GM12878 (cell line): ENCODE results near the gene PSAP. TPM values are rescaled to one million over a fixed set of nuclear protein-coding genes. Genes with fewer than 3 reads are reported as not detected.
"Not testable (repeated sequence)": the region's sequence is repeated elsewhere in the genome, so short reads cannot be mapped to it uniquely, and the experiment has no call there.

Source experiments
- ATAC-seq: fragments of 200-7000 bp; cut with Tn5 transposase; 3 replicates; pipeline ENCODE4 v1.9.1; 2020; ENCODE audit warnings: mild to moderate bottlenecking, moderate library complexity
- BruUV-seq: library from RNA; stranded (reverse); fragments of 400-500 nt; replicated peaks from 2 replicates; lab custom pipeline; 2021; lab: Mats Ljungman, UMichigan
- CTCF ChIA-PET: fragments of 300-600 bp; sonication (Branson Sonifier 250); formaldehyde crosslinking; extraction: SDS; loops from one replicate; lab custom pipeline; 2021; ENCODE audit warnings: inconsistent platforms; lab: Yijun Ruan, JAX
- POLR2A ChIA-PET: fragments of 350-600 bp; formaldehyde crosslinking; extraction: SDS; loops from one replicate; lab custom pipeline; 2021; ENCODE audit warnings: inconsistent platforms; lab: Charles Lee
- RAD21 ChIA-PET: fragments of 300-600 bp; sonication (Branson Sonifier 250); formaldehyde crosslinking; loops from one replicate; lab custom pipeline; 2023; ENCODE audit warnings: antibody characterized with exemption; ENCODE audit not compliant: unreplicated experiment; lab: Charles Lee
- SMC1A ChIA-PET: fragments of 300-600 bp; sonication (Branson Sonifier 250); formaldehyde crosslinking; loops from one replicate; lab custom pipeline; 2023; ENCODE audit not compliant: unreplicated experiment, uncharacterized antibody; lab: Charles Lee
- DNase-seq: peaks from one replicate; pipeline ENCODE4 v3.0.0-alpha.2; 2011; ENCODE audit warnings: low read depth, low spot score
- FAIRE-seq: peaks from 3 replicates; lab custom pipeline; 2011; peaks lifted over from hg19 to GRCh38; lab: Jason Lieb, UNC
- H2AFZ ChIP-seq: 2 replicates; pipeline ENCODE4 v1.6.0; 2011; ENCODE audit warnings: low read depth, low read length, control low read depth; ENCODE audit not compliant: control insufficient read depth
- H3K27ac ChIP-seq: 2 replicates; pipeline ENCODE4 v1.5.1; 2011; ENCODE audit warnings: control low read depth; ENCODE audit not compliant: control insufficient read depth, insufficient read depth
- H3K27me3 ChIP-seq, 2 experiments: replicated peaks in 1 of 2; 2 replicates each; pipeline versions ENCODE4 v1.6.0 to v1.6.1; 2011; ENCODE audit warnings: low read length in 1 of 2; ENCODE audit not compliant: control insufficient read depth in 2 of 2, insufficient read depth in 2 of 2
- H3K36me3 ChIP-seq, 2 experiments: 2 replicates each; pipeline ENCODE4 v1.5.1; 2011; ENCODE audit warnings: low read length in 1 of 2; ENCODE audit not compliant: control insufficient read depth in 2 of 2, insufficient read depth in 2 of 2
- H3K4me1 ChIP-seq: 2 replicates; pipeline ENCODE4 v1.6.1; 2011; ENCODE audit warnings: mild to moderate bottlenecking, low read length, moderate library complexity, mixed read lengths; ENCODE audit not compliant: control insufficient read depth, insufficient read depth
- H3K4me2 ChIP-seq: 2 replicates; pipeline ENCODE4 v1.6.0; 2011; ENCODE audit warnings: control low read depth; ENCODE audit not compliant: control insufficient read depth, insufficient read depth
- H3K4me3 ChIP-seq: fragments of 200-600 bp; sonication (generic); 2 replicates; pipeline ENCODE4 v1.5.1; 2016
- H3K79me2 ChIP-seq: 2 replicates; pipeline ENCODE4 v1.6.0; 2011; ENCODE audit warnings: low read length; ENCODE audit not compliant: control insufficient read depth, insufficient read depth
- H3K9ac ChIP-seq: 2 replicates; pipeline ENCODE4 v1.8.0; 2011; ENCODE audit warnings: low read length, control low read depth, mixed read lengths; ENCODE audit not compliant: control insufficient read depth, insufficient read depth
- H3K9me3 ChIP-seq: replicated peaks from 3 replicates; pipeline ENCODE4 v1.5.1; 2011; ENCODE audit warnings: mild to moderate bottlenecking, low read length; ENCODE audit not compliant: control insufficient read depth, insufficient read depth
- H4K20me1 ChIP-seq: 2 replicates; pipeline ENCODE4 v1.6.0; 2011; ENCODE audit not compliant: control insufficient read depth, insufficient read depth
- BHLHE40 ChIP-seq, 2 experiments: fragments of 450-650 bp in 1 of 2; IDR thresholded peaks; 2 replicates each; pipeline ENCODE4 v1.6.1; 2011 to 2017; ENCODE audit warnings: low read depth in 2 of 2, borderline replicate concordance in 1 of 2, improper control_type of control experiment in 1 of 2, low read length in 1 of 2, mild to moderate bottlenecking in 1 of 2
- IKZF2 ChIP-seq, 2 experiments: fragments of 450-650 bp; IDR thresholded peaks; 2 replicates each; pipeline ENCODE4 v1.6.1; 2017; ENCODE audit warnings: mild to moderate bottlenecking in 2 of 2, moderate library complexity in 2 of 2
- MEF2A ChIP-seq: IDR thresholded peaks from 2 replicates; pipeline ENCODE4 v1.6.1; 2011; ENCODE audit warnings: low read depth, mild to moderate bottlenecking, low read length, moderate library complexity; ENCODE audit not compliant: insufficient read depth
- MEF2B ChIP-seq: fragments of 450-650 bp; IDR thresholded peaks from 2 replicates; pipeline ENCODE4 v1.6.1; 2018; ENCODE audit warnings: mild to moderate bottlenecking, moderate library complexity; ENCODE audit not compliant: partially characterized antibody, poor library complexity, severe bottlenecking
- MTA2 ChIP-seq: fragments of 450-650 bp; IDR thresholded peaks from 2 replicates; pipeline ENCODE4 v1.6.1; 2016; ENCODE audit warnings: low read depth, mild to moderate bottlenecking, moderate library complexity
- NBN ChIP-seq: fragments of 450-650 bp; IDR thresholded peaks from 2 replicates; pipeline ENCODE4 v1.6.1; 2016
- NR2F1 ChIP-seq: fragments of 450-650 bp; conservative IDR thresholded peaks from 2 replicates; pipeline ENCODE4 v1.6.1; 2017; ENCODE audit warnings: mild to moderate bottlenecking
- RAD51 ChIP-seq: fragments of 450-650 bp; IDR thresholded peaks from 2 replicates; pipeline ENCODE4 v1.6.1; 2016; ENCODE audit warnings: moderate library complexity, mild to moderate bottlenecking, inconsistent platforms
- RELB ChIP-seq: fragments of 450-650 bp; IDR thresholded peaks from 2 replicates; pipeline ENCODE4 v1.6.1; 2017; ENCODE audit warnings: low read depth, mild to moderate bottlenecking, moderate library complexity
- RUNX3 ChIP-seq: IDR thresholded peaks from 2 replicates; pipeline ENCODE4 v1.6.1; 2012; ENCODE audit warnings: low read length, inconsistent platforms
- ZBTB40 ChIP-seq: fragments of 450-650 bp; IDR thresholded peaks from 2 replicates; pipeline ENCODE4 v1.6.1; 2016; ENCODE audit warnings: mild to moderate bottlenecking, moderate library complexity, borderline replicate concordance
- ZNF217 ChIP-seq: fragments of 450-650 bp; IDR thresholded peaks from 2 replicates; pipeline ENCODE4 v1.6.1; 2017; ENCODE audit warnings: antibody characterized with exemption, mild to moderate bottlenecking
- WGBS: methylation state at CpG from one replicate; pipeline ENCODE4 v1.1.6; 2016; ENCODE audit warnings: low lambda C conversion rate; ENCODE audit not compliant: insufficient replicate concordance, insufficient coverage; ENCODE audit errors: missing lambda C conversion rate; 5-methylcytosine and 5-hydroxymethylcytosine counted together
- in situ Hi-C: fragments of 300-500 bp; cut with MboI; formaldehyde crosslinking; loops from 9 replicates; pipeline ENCODE4 v1.14.3; 2018; ENCODE audit warnings: mixed read lengths
- intact Hi-C: fragments of 100-400 bp; cut with micrococcal nuclease; formaldehyde crosslinking; loops from one replicate; pipeline ENCODE4 v1.14.2; 2022; ENCODE audit not compliant: unreplicated experiment
- polyA plus RNA-seq, 11 experiments: library from polyadenylated mRNA; depleted of rRNA in 4 of 11; unstranded in 6 of 11; stranded (reverse) in 5 of 11; fragments of >200 nt; fragmentation: Nextera tagmentation in 4 of 11; fragmentation: Illumina TruSeq in 1 of 11; extraction: Ambion mirVana in 4 of 11; extraction: Trizol in 1 of 11; gene quantifications; 1 replicate in 1 of 11; 2 replicates in 10 of 11; pipeline versions ENCODE4 v1.2.1 to v1.2.3, GENCODE V29; 2011 to 2016; ENCODE audit warnings: inconsistent platforms in 2 of 11, missing spikeins in 2 of 11, low read depth in 1 of 11
- total RNA-seq, 4 experiments: library from RNA; depleted of rRNA in 3 of 4; stranded (reverse); fragments of >200 nt in 3 of 4; fragmentation: Illumina TruSeq in 1 of 4; extraction: Trizol in 1 of 4; gene quantifications; 2 replicates each; pipeline versions ENCODE4 v1.2.1 to v1.2.3, GENCODE V29; 2013 to 2021

PSAP gene
- total and polyA plus RNA-seq, 10 of the 15 experiments (the other 5 are each of a cell fraction or from before 2014, with no cell fraction given): 178 to 336 (median 286) TPM

DNA sequence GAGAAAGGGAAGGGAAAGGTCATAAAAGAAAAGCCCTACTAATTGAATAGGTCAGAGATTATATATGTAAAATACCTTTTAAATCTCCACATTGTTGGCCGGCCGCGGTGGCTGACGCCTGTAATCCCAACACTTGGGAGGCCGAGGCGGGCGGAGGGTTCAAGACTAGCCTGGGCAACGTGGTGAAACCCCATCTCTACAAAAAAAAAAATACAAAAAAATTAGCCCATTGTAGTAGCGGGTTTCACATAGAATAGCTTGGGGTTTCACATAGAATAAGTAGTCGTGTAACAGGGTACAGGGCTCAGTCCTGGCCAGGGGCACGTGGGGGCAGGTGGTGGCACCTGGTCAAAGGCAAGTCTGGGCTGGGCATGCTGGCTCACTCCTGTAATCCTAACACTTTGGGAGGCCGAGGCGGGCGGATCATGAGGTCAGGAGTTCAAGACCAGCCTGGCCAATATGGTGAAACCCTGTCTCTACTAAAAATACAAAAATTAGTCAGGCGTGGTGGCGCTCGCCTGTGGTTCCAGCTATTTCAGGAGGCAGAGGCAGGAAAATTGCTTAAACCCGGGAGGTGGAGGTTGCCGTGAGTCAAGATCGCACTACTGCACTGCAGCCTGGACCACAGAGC is 529 bp upstream of the PSAP start:
- H3K9ac ChIP-seq: peak overlapping the region; percentile 92
- RAD21 ChIA-PET: interaction anchor here (1.0 to 1.9 kb wide), 6 partner anchors 9 to 282 kb away, joined by 4 to 10 read pairs (median 5); no protein-coding TSS in a partner anchor
- SMC1A ChIA-PET: interaction anchor here (0.7 to 2.7 kb wide), 6 partner anchors 8 to 45 kb away, joined by 3 to 10 read pairs (median 4); no protein-coding TSS in a partner anchor
- peak overlapping the region; percentile 75 for H2AFZ ChIP-seq
- H3K9me3 ChIP-seq, DNase-seq, BruUV-seq, in situ Hi-C loops, FAIRE-seq, H3K27me3 ChIP-seq, intact Hi-C loops, H3K36me3 ChIP-seq, H4K20me1 ChIP-seq: not testable (repeated sequence)
- WGBS: 24% methylated on average over 20 of the region's 20 CpGs
- peaks cover 14% of the 10 kb centered on the region for H3K4me1 ChIP-seq
- POLR2A ChIA-PET: interaction anchor here (0.6 to 2.3 kb wide), 10 partner anchors 9 to 465 kb away, joined by 3 to 20 read pairs (median 4); partner anchors contain the start of gene VSIR
- peak overlapping the region; percentile 68 for H3K4me2 ChIP-seq
- CTCF ChIA-PET: interaction anchor here (0.7 to 6.4 kb wide), 8 partner anchors 8 to 407 kb away, joined by 3 to 54 read pairs (median 4); no protein-coding TSS in a partner anchor
- peak overlapping the region; percentile 46 for H3K4me3 ChIP-seq
- H3K27ac ChIP-seq: peak overlapping the region; percentile 79
- peaks cover 44% of the 10 kb centered on the region for H3K79me2 ChIP-seq
- ATAC-seq: peak; percentile 60
- TF ChIP-seq MEF2B: peak; percentile 17
- peak; percentile 56 for TF ChIP-seq NR2F1
- TF ChIP-seq RUNX3: peak; percentile 49
- TF ChIP-seq MEF2A: 0 out of 2 replicates have a peak, but pooled peaks have one; percentile 38
- peak; percentile 13; the same call in 1 of the 2 replicates for TF ChIP-seq ZBTB40
- peak; percentile 50; the same call in 1 of the 2 replicates for TF ChIP-seq MTA2
- peak; percentile 10; the same call in 1 of the 2 replicates for TF ChIP-seq RAD51
- peak in 1 of 2 experiments; percentile 57; a peak in 1 of 4 replicates for TF ChIP-seq BHLHE40 (IDR thresholded peaks at IDR 0.05; ENCODE audit: borderline replicate concordance in 1 of 2, low read depth in 2 of 2, low read length in 1 of 2)
- peak; percentile 42; the same call in 1 of the 2 replicates for TF ChIP-seq NBN
- TF ChIP-seq RELB: 0 out of 2 replicates have a peak, but pooled peaks have one; percentile 36
- TF ChIP-seq IKZF2 (IDR thresholded peaks at IDR 0.05): peak; percentile 54 to 56; a peak in 3 of 4 replicates
- peak; percentile 87 for TF ChIP-seq ZNF217
